HG03432 (cell line): ENCODE results near the gene TMEM169.
"Not testable (repeated sequence)": the region's sequence is repeated elsewhere in the genome, so short reads cannot be mapped to it uniquely, and the experiment has no call there.

Experiments
- ATAC-seq: cut with Tn5 transposase; IDR thresholded peaks from one replicate; pipeline ENCODE4 v1.9.1; 2021; ENCODE audit warnings: mild to moderate bottlenecking, moderate library complexity; ENCODE audit not compliant: unreplicated experiment

Gene TMEM169

DNA sequence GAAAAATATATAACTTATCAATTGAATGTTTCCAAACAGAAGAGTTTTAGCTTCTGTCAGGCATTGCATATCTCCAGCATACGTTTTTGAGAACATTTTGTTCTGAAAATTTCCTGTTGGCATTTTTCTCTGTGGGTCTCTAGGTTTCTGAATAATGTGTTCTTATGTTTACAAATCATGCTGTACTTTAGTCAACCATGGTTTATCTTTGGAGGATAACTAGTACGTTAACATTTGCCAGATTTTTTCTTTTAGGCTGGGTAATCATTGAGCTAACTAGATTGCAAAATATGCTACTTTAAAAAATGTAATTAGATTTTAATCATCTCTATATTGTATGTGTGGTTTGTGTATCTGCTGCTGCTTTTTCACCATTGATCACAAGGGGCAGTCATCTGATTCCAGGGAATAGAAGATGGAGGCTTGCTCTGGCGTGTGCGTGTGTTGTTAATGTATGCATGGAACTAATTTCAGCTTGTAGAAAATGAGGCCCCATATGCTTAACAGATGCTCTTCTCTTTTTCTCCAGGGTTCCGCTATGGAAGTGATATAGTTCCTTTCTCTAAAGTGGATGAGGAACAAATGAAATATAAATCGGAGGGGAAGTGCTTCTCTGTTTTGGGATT is 48.7 kb downstream of the TMEM169 start:
- no peak for ATAC-seq

DNA sequence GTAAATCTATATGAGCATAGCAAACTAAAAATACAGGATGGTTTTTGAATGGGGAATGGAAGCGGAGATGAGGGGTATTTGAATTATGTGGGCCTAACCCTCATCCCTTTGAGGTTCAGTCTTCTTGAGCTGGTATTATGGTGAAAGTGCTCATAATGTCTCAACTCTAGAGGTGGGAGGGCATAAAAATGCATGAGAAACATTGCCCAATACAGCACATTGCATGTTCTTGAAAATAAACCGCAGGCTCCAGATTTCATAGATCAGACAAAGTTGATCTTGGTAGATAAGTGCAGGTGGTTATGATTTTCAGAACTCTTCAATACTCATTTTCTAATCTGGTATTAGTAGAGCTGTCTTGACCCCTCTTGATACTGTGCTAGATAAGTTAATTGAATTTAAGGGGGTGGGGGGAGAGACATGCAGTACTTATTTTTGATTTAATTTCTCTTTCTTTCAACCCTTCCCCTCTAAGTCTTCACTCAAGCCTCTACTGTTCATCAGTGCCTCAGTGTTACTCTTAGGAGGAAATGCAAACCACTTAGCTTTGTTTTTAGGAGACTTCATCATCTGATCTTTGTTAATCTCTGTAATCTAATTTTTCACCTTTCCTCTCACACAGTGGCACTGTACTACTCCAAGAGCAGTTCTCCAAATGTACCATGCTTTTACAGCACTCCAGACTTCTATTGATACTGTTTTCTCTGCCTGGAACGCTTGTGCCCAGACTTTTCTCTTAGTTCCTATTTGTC is 49.6 kb downstream of the TMEM169 start:
- ATAC-seq, result no peak

- no peak for ATAC-seq
Measured at GRCh38 chr2:216132585-216132984, 50.9 kb downstream of the TMEM169 start.

DNA sequence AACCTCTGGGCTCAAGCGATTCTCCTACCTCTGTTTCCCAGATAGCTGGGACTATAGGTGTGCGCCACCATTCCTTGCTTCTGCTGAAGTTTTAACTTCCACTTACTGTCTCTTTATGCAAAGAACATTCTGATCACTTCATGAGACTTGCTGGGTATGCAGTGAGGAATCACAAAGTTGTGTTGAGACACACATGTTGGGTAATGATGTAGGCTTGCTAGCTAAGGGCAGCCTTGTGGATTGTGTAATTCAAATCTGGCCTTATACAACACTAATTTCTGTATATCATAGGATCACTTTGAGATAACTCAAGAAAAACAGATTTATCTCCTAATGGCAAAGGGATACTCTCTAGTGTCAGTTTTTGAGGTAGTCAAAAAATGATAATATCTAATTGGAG is 51.7 kb downstream of the TMEM169 start:
- ATAC-seq, result no peak

DNA sequence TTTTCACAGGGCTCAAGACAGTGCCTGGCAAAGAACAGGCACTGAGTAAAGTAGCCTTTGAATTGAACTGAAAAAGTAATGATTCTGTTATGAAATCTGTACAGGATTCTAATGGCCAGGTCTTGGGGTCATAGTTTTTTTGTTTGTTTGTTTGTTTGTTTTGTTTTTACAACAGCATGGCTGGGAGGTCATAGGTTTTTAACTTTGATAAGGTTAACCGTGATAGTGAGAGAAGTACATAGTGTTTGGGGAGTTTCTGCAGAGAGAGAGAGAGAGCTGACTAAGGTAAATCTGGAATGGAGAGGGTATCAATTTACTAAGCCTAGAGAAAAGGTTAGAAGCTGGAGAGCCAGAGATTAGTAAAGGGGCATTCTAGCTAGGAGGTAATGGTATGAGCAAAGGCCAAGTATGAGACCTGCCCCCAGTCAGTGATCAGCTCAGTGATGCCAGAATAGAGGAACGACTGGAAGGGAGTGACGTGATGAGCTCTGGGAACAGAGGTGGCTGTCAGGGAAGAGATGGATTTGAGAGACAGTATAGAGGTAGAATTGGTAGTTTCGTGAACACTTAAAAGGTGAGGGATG is 53.3 kb downstream of the TMEM169 start:
- ATAC-seq, result no peak

GRCh38 chr2:216139884-216140283 is 58.2 kb downstream of the TMEM169 start:
- ATAC-seq, result no peak

GRCh38 chr2:216141516-216141915 is 59.8 kb downstream of the TMEM169 start:
- not testable (repeated sequence) for ATAC-seq

- ATAC-seq, result peak; percentile 99
Measured at GRCh38 chr2:216142540-216142939, 60.8 kb downstream of the TMEM169 start.

- ATAC-seq, result no peak
Measured at GRCh38 chr2:216144372-216144771, 62.7 kb downstream of the TMEM169 start.

DNA sequence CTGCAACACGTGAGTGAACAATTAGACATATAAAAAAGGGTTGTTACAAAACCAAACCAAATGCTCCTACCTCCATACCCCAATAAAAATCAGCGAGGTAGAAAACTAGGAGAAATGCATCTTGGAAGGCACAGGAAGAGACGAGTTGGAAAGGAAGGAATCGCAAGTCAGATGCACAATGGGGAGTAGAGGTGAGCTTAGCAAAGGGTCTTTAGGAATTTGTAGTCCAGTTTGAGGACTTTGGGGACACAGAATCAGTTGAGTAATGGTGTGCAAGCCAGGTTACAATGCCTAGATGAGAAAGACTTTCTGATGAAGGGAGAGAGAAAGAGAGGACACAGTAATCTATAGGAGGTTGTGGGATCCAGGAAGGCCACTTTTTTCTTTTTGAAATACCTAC is 63.1 kb downstream of the TMEM169 start:
- no peak for ATAC-seq

GRCh38 chr2:216146573-216146972 is 64.9 kb downstream of the TMEM169 start:
- ATAC-seq, result no peak

- no peak for ATAC-seq
Measured at GRCh38 chr2:216147172-216148131, 65.7 kb downstream of the TMEM169 start.

DNA sequence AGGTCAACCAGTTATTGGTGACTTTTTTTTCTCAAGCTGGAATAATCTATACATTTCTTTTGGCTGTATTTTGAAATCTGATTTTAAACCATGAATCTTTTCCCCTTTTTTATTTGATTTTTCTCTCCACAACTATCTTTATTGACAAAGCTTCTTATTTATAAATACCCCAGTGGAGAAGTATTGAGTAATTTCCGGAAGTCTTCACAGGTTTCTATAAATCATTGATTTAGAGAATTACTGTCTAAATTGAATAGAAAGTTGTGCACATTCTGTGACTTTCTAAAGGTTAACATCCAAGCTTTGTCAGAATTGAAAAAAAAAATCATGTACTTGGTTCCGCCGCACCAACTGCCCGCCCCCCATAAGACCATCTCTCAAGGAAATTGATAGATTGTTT is 67.3 kb downstream of the TMEM169 start:
- no peak for ATAC-seq

DNA sequence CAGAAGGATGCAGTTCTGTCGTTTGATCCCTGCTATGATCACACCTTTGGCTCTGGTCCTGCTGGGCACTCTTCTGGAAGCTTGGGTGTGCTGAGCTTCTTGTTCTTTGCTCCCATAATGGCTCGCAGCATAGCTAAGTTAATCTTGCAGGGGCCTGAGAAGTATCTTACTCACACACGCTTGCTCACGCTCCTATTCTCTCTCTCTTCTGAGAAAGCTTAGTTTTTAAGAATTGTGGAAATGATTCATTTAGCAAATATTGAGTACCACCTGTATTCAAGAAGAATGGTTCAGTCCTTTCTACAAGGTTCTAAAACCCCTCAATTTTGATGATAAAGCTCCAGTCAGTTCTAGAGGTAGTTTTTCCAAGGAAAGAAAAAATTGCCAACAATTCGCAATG is 68.0 kb downstream of the TMEM169 start:
- no peak for ATAC-seq

- ATAC-seq, result no peak
Measured at GRCh38 chr2:216151313-216152025, 69.8 kb downstream of the TMEM169 start.
